GM18858 (cell line): Measurements from ENCODE around the gene SELENOM.
"Not testable (repeated sequence)": the region's sequence is repeated elsewhere in the genome, so short reads cannot be mapped to it uniquely, and the experiment has no call there.

Experiments
- ATAC-seq: cut with Tn5 transposase; IDR thresholded peaks from one replicate; pipeline ENCODE4 v1.9.1; 2021; ENCODE audit not compliant: unreplicated experiment

Gene SELENOM

GRCh38 chr22:31106001-31106571, 1.3 kb downstream of the SELENOM start:
- ATAC-seq = no peak

GRCh38 chr22:31105282-31105929, 2.0 kb downstream of the SELENOM start:
- ATAC-seq = no peak

GRCh38 chr22:31104869-31105268, 2.5 kb downstream of the SELENOM start:
- no peak for ATAC-seq

DNA sequence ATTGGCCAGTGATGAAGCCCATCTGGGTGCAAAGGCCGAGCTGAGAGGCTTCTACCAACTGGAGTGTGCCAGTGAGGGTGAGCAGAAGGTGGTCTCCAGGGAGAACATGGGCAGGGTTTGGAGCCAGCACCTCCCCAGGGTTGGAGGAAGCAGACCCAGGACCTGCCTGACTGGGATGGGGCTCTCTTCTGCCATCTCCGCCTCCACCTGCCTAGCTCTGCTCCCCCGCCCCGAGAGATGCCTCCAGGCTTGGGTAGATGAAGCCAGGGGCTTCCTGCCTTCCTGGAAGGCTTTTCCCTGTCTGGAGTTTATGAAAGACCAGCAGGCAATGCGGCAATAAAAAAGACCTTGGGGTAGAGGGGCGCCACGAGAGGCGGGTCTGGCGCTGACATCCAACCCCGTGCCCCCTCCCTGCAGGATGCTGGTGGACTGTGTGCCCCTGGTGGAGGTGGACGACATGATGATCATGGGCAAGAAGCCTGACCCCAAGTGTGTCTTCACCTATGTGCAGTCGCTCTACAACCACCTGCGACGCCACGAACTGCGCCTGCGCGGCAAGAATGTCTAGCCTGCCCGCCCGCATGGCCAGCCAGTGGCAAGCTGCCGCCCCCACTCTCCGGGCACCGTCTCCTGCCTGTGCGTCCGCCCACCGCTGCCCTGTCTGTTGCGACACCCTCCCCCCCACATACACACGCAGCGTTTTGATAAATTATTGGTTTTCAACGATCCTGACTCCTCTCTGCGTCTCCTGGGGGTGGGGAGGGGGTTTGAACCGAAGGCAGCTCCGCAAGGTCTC, 3.3 kb downstream of the SELENOM start:
- no peak for ATAC-seq

- no peak for ATAC-seq
Observed at GRCh38 chr22:31103111-31103510, 4.3 kb downstream of the SELENOM start.

- ATAC-seq = no peak
Observed at GRCh38 chr22:31102441-31103081, 4.8 kb downstream of the SELENOM start.

- no peak for ATAC-seq
Observed at GRCh38 chr22:31100762-31101525, 6.4 kb downstream of the SELENOM start.

GRCh38 chr22:31099841-31100761, 7.3 kb downstream of the SELENOM start:
- ATAC-seq = no peak

- no peak for ATAC-seq
Observed at GRCh38 chr22:31099386-31099785, 8.0 kb downstream of the SELENOM start.

DNA sequence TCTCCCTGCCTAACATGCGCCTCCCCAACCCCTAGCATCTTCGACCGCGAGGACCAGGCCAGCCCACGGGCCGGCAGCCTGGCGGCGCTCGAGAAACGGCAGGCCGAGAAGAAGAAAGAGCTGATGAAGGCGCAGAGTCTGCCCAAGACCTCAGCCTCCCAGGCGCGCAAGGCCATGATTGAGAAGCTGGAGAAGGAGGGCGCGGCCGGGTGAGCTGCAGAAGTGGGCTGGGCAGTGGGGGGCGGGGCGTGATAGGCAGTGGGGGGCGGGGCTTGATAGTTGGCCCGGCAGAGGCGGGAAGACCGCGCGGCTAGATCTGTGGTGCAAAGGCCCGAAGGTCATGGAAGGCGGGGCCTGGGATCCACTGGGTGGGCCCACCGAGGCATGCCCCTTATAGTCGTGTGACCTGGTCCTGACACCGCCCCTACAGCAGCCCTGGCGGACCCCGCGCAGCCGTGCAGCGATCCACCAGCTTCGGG, 8.7 kb downstream of the SELENOM start:
- ATAC-seq = no peak

DNA sequence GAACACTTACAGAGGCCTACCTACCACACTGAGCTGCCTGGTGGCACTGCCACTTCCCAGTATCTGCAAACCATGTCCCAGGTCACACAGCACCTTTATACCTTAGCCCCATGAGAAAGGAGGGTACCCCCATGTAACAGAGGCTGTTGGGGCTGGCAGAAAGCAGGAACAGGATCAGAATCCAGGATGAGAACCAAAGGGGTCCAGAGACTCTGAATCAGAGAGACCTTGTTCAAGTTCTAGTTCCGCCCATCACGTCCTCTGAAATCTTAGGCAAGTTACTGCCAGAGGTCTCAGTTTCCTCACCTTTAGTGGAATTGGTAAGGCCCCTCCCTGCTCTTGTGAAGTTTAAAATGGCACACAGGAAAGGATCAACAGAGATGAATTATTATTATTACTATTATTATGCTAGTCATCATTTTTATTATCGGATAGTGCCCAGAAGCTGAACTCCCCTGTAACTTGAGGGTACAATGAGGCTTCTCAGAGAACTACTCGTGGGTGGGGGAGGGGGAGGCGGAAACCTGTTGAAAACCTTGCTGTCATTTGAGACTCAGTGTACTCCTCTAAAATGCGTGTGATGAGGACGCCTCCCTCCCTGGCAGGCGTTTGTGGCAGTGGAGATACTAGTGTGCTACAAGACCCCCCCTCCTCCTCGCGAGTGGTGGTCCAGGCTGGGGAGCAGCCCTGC, 9.3 kb downstream of the SELENOM start:
- no peak for ATAC-seq

GRCh38 chr22:31097539-31097938, 9.8 kb downstream of the SELENOM start:
- ATAC-seq = not testable (repeated sequence)

DNA sequence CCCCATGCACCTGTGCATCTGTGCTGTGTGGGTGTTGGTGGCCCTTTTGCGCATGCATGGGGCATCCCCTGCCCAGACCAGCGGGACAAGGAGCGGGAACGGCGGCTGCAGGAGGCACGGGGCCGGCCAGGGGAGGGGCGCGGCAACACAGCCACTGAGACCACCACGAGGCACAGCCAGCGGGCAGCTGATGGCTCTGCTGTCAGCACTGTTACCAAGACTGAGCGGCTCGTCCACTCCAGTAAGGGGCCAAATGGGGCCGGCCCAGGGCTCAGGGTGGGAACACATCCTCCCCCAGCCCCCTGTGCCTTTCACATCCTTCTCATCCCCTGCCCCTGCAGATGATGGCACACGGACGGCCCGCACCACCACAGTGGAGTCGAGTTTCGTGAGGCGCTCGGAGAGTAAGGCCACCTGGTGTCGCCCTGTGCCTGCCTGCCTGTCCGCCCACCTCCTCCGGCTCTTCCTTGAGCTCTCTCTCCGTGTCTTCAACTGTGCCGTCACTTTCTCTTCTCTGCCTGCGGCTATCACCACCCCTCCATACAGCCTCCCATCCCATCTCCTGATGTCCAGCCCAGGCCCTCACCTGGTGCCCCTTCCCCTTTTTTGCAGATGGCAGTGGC, 10.6 kb downstream of the SELENOM start:
- no peak for ATAC-seq

- no peak for ATAC-seq
Observed at GRCh38 chr22:31095637-31096249, 11.6 kb downstream of the SELENOM start.

GRCh38 chr22:31094741-31095140, 12.6 kb downstream of the SELENOM start:
- no peak for ATAC-seq

- no peak for ATAC-seq
Observed at GRCh38 chr22:31094021-31094551, 13.3 kb downstream of the SELENOM start.

DNA sequence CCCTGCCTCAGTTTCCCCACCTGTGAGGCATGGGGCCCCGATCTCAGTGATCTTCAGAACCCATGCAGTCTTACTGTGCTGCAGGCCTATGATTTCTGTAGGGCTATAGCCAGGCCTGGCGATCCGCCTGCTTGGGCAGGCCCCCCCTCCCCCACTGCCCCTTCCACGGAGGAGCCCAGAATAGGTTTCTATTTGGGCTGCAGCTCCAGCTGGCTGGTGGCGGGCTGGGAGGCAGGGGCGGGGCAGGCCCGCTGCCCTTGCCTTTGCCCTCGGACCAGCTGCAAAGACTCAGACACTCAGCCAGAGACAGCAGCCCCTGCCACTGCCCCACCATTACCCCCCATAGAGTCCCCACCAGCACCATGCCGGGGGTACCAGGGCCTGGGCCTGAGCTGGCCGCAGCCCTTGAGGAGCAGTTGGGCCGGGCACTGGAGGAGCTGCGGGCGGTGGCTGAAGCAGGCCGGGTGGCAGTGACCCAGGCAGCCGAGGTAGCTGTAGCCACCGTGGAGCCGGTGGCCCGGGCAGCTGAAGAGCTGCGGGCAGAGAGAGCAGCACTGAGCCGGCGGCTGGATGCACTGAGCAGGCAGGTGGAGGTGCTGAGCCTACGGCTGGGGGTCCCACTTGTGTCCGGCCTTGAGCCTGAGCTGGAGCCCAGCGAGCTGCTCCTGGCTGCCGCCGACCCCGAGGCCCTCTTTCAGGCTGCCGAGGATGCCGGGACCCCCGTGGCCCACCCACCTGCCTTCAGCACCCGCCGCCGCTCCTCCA, 14.1 kb downstream of the SELENOM start:
- ATAC-seq = no peak
